NB4 (cell line): ENCODE data around the gene NCDN.

Source experiments
- DNase-seq: peaks from one replicate; pipeline ENCODE4 v3.0.0; 2010; ENCODE audit warnings: low read depth
- H3K4me3 ChIP-seq: one replicate; pipeline ENCODE4 v1.5.1; 2011; ENCODE audit warnings: mild to moderate bottlenecking, low read depth, low read length, moderate library complexity
- MYC ChIP-seq: IDR thresholded peaks from 2 replicates; pipeline ENCODE4 v1.6.1; 2011; ENCODE audit warnings: low read depth, low read length
- POLR2A ChIP-seq: IDR thresholded peaks from 2 replicates; pipeline ENCODE4 v1.6.1; 2011; ENCODE audit warnings: mild to moderate bottlenecking; ENCODE audit not compliant: insufficient read length; ENCODE audit errors: extremely low read depth
- TF ChIP-seq, protein P1 (sequence below): IDR thresholded peaks from 2 replicates; pipeline ENCODE4 v1.6.1; 2011; ENCODE audit warnings: low read depth, low read length
- TF ChIP-seq, protein P2 (sequence below): IDR thresholded peaks from one replicate; pipeline ENCODE4 v1.5.1; 2012; ENCODE audit warnings: low read depth, low read length

The NCDN gene

DNA sequence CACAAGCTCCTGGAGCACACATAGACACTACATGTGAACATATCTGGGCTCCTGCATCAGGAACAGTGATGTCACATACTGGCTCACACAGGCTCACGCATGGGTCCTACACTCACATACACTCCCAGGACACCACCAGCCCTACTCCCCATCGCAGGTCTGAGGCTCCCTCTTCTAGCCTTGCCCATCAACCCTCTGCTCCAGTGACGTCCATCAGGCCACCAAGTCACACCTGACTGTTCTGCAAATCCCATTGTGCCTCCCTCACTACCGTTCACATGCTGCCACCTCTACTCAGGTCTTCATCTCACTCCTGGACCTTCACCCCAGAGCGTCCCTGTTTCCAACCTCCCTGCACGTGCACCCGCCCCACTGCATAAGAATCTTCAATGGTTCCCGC is 33.6 kb downstream of the NCDN start:
- DNase-seq: no peak
- TF ChIP-seq POLR2A (no peak), MYC (no peak)
- TF ChIP-seq, protein P1, sequence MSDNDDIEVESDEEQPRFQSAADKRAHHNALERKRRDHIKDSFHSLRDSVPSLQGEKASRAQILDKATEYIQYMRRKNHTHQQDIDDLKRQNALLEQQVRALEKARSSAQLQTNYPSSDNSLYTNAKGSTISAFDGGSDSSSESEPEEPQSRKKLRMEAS: no peak
- TF ChIP-seq, protein P2, sequence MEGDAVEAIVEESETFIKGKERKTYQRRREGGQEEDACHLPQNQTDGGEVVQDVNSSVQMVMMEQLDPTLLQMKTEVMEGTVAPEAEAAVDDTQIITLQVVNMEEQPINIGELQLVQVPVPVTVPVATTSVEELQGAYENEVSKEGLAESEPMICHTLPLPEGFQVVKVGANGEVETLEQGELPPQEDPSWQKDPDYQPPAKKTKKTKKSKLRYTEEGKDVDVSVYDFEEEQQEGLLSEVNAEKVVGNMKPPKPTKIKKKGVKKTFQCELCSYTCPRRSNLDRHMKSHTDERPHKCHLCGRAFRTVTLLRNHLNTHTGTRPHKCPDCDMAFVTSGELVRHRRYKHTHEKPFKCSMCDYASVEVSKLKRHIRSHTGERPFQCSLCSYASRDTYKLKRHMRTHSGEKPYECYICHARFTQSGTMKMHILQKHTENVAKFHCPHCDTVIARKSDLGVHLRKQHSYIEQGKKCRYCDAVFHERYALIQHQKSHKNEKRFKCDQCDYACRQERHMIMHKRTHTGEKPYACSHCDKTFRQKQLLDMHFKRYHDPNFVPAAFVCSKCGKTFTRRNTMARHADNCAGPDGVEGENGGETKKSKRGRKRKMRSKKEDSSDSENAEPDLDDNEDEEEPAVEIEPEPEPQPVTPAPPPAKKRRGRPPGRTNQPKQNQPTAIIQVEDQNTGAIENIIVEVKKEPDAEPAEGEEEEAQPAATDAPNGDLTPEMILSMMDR: no peak
- H3K4me3 ChIP-seq: no peak overlapping the region

DNA sequence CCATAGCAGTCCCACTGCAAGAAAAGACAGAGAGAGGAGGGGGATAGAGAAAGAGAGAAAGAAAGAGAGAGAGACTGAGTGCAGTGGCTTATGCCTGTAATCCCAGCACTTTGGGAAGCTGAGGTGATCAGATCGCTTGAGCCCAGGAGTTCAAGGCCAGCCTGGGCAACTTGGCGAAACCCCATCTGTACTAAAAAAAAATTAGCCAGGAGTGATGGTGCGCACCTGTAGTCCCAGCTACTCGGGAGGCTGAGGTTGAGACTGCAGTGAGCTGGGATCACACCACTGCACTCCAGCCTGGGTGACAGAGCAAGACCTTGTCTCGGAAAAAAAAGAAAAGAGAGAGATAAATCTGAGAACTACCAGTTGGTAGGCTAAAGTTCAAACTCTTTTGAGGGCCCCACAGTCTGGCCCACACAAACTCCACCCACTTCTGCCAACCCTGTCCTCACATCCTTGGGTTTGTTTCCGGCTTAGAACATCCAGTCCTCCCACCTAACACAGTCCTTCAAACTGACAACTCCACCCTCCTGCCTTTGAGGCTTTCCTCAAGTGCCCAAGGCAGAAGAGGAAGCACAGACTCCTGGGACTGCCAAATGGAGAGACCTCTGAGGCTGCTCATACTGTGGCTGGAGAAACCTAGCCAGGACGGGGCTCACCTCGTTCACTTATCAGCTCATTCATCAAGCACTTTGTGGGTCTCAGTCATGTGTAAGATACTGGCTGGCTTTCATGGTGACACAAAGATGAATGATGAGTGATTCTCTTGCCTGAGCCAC is 35.6 kb downstream of the NCDN start:
- TF ChIP-seq POLR2A (no peak), MYC (no peak)
- TF ChIP-seq, protein P2: no peak
- TF ChIP-seq, protein P1: no peak
- no peak overlapping the region for H3K4me3 ChIP-seq
- peak; percentile 80 for DNase-seq

DNA sequence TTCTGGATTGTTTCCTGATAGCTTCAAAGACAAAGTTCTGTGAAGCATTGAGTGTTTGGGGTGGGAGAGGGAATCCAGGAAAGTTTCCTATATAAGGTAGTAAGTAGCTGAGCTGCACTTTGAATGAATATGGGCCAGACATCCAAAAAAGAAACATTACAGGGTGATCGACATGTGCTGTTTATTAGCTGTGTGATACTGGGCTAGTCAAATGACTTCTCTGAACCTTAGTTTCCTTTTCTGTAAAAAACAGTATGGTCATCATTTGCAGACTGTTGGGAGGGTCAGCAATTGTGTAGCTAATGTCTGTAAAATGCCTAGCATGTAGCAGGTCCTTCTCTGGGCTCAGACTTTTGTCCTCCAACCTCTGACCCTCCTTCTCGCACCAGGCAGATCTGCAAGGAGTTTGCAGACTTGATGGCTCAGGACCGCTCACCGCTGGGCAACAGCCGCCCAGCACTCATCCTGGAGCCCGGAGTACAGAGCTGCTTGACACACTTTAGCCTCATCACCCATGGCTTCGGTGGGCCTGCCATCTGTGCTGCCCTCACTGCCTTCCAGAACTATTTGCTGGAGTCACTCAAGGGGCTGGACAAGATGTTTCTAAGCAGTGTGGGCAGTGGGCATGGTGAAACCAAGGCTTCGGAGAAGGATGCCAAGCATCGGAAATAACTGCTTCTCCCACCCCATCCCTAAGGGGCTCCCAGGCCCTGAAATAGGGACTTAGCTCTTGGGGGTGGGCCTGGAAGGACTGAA is 36.6 kb downstream of the NCDN start:
- H3K4me3 ChIP-seq: no peak overlapping the region
- TF ChIP-seq, protein P2: no peak
- TF ChIP-seq, protein P1: no peak
- TF ChIP-seq MYC (no peak), POLR2A (no peak)
- DNase-seq: no peak

DNA sequence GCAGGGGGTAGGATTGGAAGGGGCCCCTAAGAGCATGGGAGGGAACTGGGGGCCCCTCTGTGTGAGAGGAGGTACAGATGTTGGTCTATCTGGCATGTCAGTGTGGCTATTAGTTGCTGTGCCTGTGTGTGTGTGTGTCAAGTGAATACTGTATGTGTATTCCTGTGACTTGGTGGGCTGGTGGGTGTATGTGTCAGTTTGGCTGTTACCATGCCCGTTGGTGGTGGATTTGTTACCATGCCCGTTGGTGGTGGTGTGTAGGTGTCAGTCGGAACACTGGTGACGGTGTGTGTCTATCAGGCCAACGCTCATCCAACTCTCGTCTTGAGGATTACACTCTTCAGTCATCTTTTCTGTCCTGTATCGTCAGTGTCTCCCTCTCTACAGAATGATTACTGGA is 38.1 kb downstream of the NCDN start:
- DNase-seq: no peak
- TF ChIP-seq, protein P2: no peak
- no peak for TF ChIP-seq POLR2A
- TF ChIP-seq MYC: no peak
- TF ChIP-seq, protein P1: no peak
- no peak overlapping the region for H3K4me3 ChIP-seq

DNA sequence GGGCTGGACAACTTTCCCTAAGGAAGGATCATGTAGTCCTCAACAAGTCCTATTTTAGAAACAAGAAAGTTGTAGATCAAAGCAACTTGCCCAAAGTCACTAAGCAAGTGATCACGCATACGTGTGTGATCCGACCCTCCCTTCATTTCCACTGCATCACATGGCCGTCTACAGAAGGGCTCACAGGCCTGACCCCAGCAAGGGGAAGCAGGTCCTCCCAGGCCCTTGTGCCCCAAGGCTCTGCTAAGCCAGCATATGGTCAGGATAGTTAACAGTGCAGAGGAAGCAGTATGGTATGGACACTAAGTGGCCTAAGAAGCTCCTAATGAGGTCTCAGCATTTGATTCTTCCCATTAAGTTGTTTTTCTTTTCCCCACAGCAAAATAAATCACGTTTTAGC is 40.3 kb downstream of the NCDN start:
- no peak overlapping the region for H3K4me3 ChIP-seq
- no peak for DNase-seq
- TF ChIP-seq MYC (no peak), POLR2A (no peak)
- TF ChIP-seq, protein P2: no peak
- TF ChIP-seq, protein P1: no peak
